HG03045 (cell line): ENCODE measurements around the gene CSNK1D.

Source experiments
- ATAC-seq: cut with Tn5 transposase; IDR thresholded peaks from one replicate; pipeline ENCODE4 v1.9.1; 2021; ENCODE audit warnings: mild to moderate bottlenecking, moderate library complexity; ENCODE audit not compliant: unreplicated experiment

The CSNK1D gene

DNA sequence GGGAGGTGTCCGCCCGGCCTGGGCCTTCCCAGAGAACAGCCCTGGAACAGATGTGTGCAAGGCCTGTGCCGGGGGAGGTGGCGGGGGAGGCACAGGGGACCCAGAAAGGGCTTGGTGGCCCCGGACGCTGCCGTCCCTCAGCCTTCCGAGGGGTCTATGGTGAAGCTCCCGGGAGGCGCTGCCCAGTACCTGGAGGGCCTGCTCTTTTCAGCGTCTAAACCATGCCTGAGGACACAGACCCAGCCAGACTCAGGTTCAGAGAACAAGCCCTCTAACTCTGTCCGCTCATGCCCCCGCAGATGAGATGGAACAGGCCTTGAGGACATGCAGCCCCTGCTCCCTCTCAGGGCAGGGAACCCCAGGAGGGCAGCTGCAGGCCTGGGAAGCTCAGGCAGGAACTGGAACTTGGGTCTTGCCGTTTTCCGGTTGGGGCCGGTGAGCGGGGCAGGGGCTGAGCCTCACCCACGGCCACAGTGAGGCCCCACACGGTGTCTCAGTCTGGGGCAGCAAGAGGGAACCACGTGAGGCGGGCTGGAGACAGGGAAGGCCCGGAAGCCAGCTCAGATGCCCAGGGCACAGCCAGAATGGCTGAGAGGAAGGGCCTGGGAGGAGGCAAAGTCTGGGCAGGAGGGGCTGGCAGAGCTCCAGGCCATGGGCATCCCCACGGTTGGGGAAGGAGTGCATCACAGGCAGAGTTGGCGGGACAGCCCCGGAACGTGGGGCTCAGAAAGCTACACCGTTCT is 32.1 kb downstream of the CSNK1D start:
- ATAC-seq: no peak

GRCh38 chr17:82240506-82241182 is 32.9 kb downstream of the CSNK1D start:
- ATAC-seq: no peak

DNA sequence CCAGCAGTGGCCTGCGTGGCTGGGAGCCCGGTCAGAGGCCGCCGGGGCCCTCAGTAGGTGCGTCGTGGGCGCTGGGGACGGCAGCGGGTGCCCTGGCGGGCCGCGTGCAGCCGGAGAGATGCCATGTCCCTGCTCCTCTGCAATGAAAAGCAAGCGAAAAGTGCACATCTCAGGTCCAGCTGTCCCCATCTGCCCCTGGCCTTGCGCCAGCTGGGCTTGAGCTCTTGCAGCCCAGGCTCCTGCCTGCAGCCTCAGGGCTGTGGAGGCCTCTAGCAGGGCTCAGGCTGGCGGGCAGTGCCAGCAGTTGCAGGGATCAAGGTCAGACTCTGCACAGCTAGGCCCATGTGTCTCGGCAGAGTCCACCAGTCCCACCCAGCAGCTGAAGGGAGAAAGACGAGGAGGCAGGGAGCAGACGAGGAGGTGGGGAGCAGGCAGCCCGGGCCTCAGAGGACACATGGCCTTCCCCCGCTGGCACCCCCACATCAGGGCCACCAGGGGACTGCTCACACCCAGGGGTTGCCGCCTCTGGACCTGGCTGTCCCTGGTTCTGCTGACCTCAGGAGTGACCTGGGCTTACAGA is 33.5 kb downstream of the CSNK1D start:
- no peak for ATAC-seq

- no peak for ATAC-seq
Measured at GRCh38 chr17:82239401-82239925, 34.0 kb downstream of the CSNK1D start.

GRCh38 chr17:82238472-82239201 is 34.9 kb downstream of the CSNK1D start:
- ATAC-seq: no peak

GRCh38 chr17:82237746-82238471 is 35.6 kb downstream of the CSNK1D start:
- ATAC-seq: no peak

DNA sequence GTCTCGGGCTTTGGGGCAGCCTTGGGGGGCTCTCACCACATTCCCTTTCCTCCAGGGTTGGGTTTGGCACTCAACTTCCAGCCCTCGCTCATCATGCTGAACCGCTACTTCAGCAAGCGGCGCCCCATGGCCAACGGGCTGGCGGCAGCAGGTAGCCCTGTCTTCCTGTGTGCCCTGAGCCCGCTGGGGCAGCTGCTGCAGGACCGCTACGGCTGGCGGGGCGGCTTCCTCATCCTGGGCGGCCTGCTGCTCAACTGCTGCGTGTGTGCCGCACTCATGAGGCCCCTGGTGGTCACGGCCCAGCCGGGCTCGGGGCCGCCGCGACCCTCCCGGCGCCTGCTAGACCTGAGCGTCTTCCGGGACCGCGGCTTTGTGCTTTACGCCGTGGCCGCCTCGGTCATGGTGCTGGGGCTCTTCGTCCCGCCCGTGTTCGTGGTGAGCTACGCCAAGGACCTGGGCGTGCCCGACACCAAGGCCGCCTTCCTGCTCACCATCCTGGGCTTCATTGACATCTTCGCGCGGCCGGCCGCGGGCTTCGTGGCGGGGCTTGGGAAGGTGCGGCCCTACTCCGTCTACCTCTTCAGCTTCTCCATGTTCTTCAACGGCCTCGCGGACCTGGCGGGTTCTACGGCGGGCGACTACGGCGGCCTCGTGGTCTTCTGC is 36.3 kb downstream of the CSNK1D start:
- ATAC-seq: no peak

DNA sequence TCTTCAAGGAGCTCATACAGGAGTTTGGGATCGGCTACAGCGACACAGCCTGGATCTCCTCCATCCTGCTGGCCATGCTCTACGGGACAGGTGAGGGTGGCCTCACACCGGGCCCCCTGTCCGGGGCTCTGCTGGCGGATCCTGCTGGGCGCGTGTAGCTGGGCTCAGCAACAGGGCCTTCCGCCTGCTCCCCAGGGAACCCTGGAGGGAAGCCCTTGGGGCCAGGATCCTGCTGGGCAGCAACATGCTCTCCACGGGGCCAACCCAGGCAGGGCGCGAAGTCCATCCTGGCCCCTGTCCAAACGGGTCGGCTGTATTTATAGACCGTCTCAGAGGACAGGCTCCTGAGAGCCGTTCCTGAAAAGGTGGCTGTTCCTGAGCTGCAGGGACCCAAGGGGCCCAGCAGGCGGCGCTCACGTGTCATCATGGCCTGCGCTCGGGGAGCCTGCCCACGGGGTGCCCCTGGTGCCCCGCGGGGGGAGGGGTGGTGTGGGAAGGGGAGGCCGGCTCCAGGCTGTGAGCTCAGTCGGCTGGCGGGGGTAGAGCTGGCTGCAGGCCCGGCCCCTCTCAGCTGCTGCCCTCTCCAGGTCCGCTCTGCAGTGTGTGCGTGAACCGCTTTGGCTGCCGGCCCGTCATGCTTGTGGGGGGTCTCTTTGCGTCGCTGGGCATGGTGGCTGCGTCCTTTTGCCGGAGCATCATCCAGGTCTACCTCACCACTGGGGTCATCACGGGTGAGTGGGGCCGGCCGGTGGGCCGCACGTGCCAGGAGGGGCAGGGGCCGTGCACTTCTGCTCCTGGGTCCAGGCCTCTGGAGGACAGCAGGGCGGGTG is 37.1 kb downstream of the CSNK1D start:
- ATAC-seq: no peak

- no peak for ATAC-seq
Measured at GRCh38 chr17:82235775-82236141, 37.7 kb downstream of the CSNK1D start.

DNA sequence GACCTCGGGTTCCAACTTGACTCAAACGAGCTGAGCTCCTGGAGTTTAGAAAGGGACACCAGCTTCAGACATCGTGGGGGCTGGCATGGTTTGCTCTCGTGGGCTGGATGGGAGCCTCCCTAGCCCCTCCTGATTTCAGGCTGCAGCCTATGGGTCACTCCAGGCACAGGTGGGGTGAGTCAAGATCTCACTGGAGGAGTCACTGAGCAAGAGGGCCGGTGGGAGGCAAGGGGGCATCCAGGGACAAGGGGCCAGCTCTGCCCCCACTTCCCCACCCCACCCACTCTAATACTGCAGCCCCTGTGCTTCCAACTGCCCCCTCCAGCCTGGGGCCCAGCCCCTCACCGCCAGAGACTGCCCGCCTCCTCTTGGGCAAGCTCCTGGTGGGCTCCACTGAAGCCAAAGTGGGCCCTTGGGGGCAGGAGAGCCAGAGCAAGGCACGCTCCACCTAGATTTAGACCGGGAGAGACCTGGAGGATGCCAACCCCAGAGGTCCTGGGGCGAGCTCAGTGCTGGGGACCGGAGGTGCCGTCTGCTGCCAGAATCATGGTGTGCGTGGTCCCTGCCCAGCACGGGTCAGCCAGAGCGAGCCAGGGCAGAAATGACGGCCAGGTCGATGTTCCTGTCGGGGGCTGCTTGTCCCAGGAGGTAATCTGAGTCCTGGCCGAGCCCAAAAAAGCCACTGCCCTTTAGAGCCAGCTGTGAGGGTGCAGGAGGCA is 38.3 kb downstream of the CSNK1D start:
- no peak for ATAC-seq

- no peak for ATAC-seq
Measured at GRCh38 chr17:82234211-82235055, 39.1 kb downstream of the CSNK1D start.

GRCh38 chr17:82232876-82233785 is 40.4 kb downstream of the CSNK1D start:
- ATAC-seq: no peak

DNA sequence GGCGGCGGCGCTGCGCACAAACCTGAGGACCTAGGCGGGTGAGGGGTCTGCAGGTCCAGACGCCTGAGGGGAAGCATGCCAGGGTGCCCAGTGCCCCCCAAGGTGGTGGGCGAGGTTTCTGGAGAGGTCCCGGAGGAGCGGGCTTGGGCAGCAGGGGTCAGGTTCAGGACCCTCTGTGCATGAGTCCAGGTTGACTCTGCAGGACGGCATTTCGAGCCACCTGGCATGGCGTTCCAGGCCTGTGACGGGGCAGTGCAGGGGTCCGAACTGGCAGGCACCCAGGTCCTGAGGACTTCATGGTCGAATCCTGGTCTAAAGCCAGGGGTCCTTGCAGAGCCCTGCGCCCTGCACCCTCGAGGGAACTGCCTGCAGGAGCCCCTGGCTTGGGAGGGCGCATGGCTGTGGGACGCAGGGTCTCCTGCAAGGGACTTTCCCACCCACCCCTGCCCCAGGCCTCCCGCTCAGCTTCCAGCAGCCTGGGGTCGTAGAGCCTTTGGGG is 41.1 kb downstream of the CSNK1D start:
- ATAC-seq: no peak

DNA sequence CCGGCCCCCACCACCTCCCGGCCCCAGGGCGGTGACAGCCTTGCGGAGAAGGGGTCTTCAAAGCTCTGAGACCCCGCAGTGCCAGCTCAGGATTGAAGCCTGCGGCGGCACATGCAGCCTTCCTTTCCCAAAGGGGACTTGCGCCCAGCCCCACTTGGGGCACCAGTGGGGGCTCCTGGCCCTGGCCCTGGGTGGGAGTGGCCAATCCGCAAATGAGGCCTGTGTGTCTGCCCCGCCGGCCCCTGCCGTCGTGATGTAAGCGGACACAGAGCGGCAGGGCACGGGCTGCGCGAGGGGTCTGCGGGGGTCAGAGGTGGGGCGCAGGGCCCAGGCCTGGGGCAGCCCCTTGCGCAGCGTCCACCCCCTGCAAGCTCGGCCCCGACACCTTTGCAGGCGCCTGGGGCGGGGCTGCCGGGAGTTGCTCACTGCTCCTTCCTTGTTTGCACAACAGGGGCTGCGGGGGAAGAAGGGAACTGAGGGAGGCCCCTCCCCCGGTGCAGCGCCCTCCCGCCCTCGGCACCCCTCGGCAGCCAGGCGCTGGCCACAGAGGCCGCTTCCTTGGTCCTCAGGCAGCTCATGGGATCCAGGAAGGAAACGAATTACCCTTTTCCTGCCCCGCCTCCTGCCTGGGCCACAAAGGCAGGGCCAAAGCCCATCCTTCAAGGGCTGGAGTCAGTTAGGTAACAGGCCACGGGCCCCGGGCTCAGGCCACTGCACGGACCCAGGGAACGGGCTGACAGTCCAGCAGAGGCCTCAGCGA is 41.8 kb downstream of the CSNK1D start:
- ATAC-seq: no peak

- ATAC-seq: no peak
Measured at GRCh38 chr17:82231312-82231561, 42.3 kb downstream of the CSNK1D start.
